GM12878 (cell line): ENCODE measurements around the gene NTF4. TPM values are rescaled to one million over a fixed set of nuclear protein-coding genes. Genes with fewer than 3 reads are reported as not detected.

Experiments used
- ATAC-seq: fragments of 200-7000 bp; cut with Tn5 transposase; 3 replicates; pipeline ENCODE4 v1.9.1; 2020; ENCODE audit warnings: mild to moderate bottlenecking, moderate library complexity
- BruUV-seq: library from RNA; stranded (reverse); fragments of 400-500 nt; replicated peaks from 2 replicates; lab custom pipeline; 2021; lab: Mats Ljungman, UMichigan
- CTCF ChIA-PET: fragments of 300-600 bp; sonication (Branson Sonifier 250); formaldehyde crosslinking; extraction: SDS; loops from one replicate; lab custom pipeline; 2021; ENCODE audit warnings: inconsistent platforms; lab: Yijun Ruan, JAX
- POLR2A ChIA-PET: fragments of 350-600 bp; formaldehyde crosslinking; extraction: SDS; loops from one replicate; lab custom pipeline; 2021; ENCODE audit warnings: inconsistent platforms; lab: Charles Lee
- RAD21 ChIA-PET: fragments of 300-600 bp; sonication (Branson Sonifier 250); formaldehyde crosslinking; loops from one replicate; lab custom pipeline; 2023; ENCODE audit warnings: antibody characterized with exemption; ENCODE audit not compliant: unreplicated experiment; lab: Charles Lee
- SMC1A ChIA-PET: fragments of 300-600 bp; sonication (Branson Sonifier 250); formaldehyde crosslinking; loops from one replicate; lab custom pipeline; 2023; ENCODE audit not compliant: unreplicated experiment, uncharacterized antibody; lab: Charles Lee
- DNase-seq: peaks from one replicate; pipeline ENCODE4 v3.0.0-alpha.2; 2011; ENCODE audit warnings: low read depth, low spot score
- FAIRE-seq: peaks from 3 replicates; lab custom pipeline; 2011; peaks lifted over from hg19 to GRCh38; lab: Jason Lieb, UNC
- H2AFZ ChIP-seq: 2 replicates; pipeline ENCODE4 v1.6.0; 2011; ENCODE audit warnings: low read depth, low read length, control low read depth; ENCODE audit not compliant: control insufficient read depth
- H3K27ac ChIP-seq: 2 replicates; pipeline ENCODE4 v1.5.1; 2011; ENCODE audit warnings: control low read depth; ENCODE audit not compliant: control insufficient read depth, insufficient read depth
- H3K27me3 ChIP-seq, 2 experiments: replicated peaks in 1 of 2; 2 replicates each; pipeline versions ENCODE4 v1.6.0 to v1.6.1; 2011; ENCODE audit warnings: low read length in 1 of 2; ENCODE audit not compliant: control insufficient read depth in 2 of 2, insufficient read depth in 2 of 2
- H3K36me3 ChIP-seq, 2 experiments: 2 replicates each; pipeline ENCODE4 v1.5.1; 2011; ENCODE audit warnings: low read length in 1 of 2; ENCODE audit not compliant: control insufficient read depth in 2 of 2, insufficient read depth in 2 of 2
- H3K4me1 ChIP-seq: 2 replicates; pipeline ENCODE4 v1.6.1; 2011; ENCODE audit warnings: mild to moderate bottlenecking, low read length, moderate library complexity, mixed read lengths; ENCODE audit not compliant: control insufficient read depth, insufficient read depth
- H3K4me2 ChIP-seq: 2 replicates; pipeline ENCODE4 v1.6.0; 2011; ENCODE audit warnings: control low read depth; ENCODE audit not compliant: control insufficient read depth, insufficient read depth
- H3K4me3 ChIP-seq: fragments of 200-600 bp; sonication (generic); 2 replicates; pipeline ENCODE4 v1.5.1; 2016
- H3K79me2 ChIP-seq: 2 replicates; pipeline ENCODE4 v1.6.0; 2011; ENCODE audit warnings: low read length; ENCODE audit not compliant: control insufficient read depth, insufficient read depth
- H3K9ac ChIP-seq: 2 replicates; pipeline ENCODE4 v1.8.0; 2011; ENCODE audit warnings: low read length, control low read depth, mixed read lengths; ENCODE audit not compliant: control insufficient read depth, insufficient read depth
- H3K9me3 ChIP-seq: replicated peaks from 3 replicates; pipeline ENCODE4 v1.5.1; 2011; ENCODE audit warnings: mild to moderate bottlenecking, low read length; ENCODE audit not compliant: control insufficient read depth, insufficient read depth
- H4K20me1 ChIP-seq: 2 replicates; pipeline ENCODE4 v1.6.0; 2011; ENCODE audit not compliant: control insufficient read depth, insufficient read depth
- ASH2L ChIP-seq: fragments of 300-600, 200-600 bp; sonication (generic); IDR thresholded peaks from 2 replicates; pipeline ENCODE4 v1.6.1; 2017; ENCODE audit warnings: low read depth, mild to moderate bottlenecking, borderline replicate concordance
- BHLHE40 ChIP-seq, 2 experiments: fragments of 450-650 bp in 1 of 2; IDR thresholded peaks; 2 replicates each; pipeline ENCODE4 v1.6.1; 2011 to 2017; ENCODE audit warnings: low read depth in 2 of 2, borderline replicate concordance in 1 of 2, improper control_type of control experiment in 1 of 2, low read length in 1 of 2, mild to moderate bottlenecking in 1 of 2
- CEBPB ChIP-seq, 2 experiments: fragments of 150-350 bp in 1 of 2; IDR thresholded peaks; 2 replicates each; pipeline ENCODE4 v1.6.1; 2012 to 2014; ENCODE audit warnings: low read depth in 2 of 2, low read length in 2 of 2, borderline replicate concordance in 1 of 2, inconsistent platforms in 1 of 2
- HDGF ChIP-seq: fragments of 450-650 bp; IDR thresholded peaks from 2 replicates; pipeline ENCODE4 v1.6.1; 2016; ENCODE audit warnings: antibody characterized with exemption
- JUND ChIP-seq: IDR thresholded peaks from 2 replicates; pipeline ENCODE4 v1.6.1; 2012; ENCODE audit warnings: low read depth, mild to moderate bottlenecking, low read length, improper control_type of control experiment, moderate library complexity
- MAX ChIP-seq: IDR thresholded peaks from 2 replicates; pipeline ENCODE4 v1.6.1; 2012; ENCODE audit warnings: low read depth, low read length, improper control_type of control experiment
- NR2C1 ChIP-seq: fragments of 450-650 bp; IDR thresholded peaks from 2 replicates; pipeline ENCODE4 v1.6.1; 2017; ENCODE audit warnings: antibody characterized with exemption, mild to moderate bottlenecking, moderate library complexity
- RB1 ChIP-seq: fragments of 450-650 bp; formaldehyde crosslinking; IDR thresholded peaks from 2 replicates; pipeline ENCODE4 v1.6.1; 2017; ENCODE audit warnings: mild to moderate bottlenecking, borderline replicate concordance
- SMAD1 ChIP-seq: fragments of 450-650 bp; IDR thresholded peaks from 2 replicates; pipeline ENCODE4 v1.6.1; 2018; ENCODE audit warnings: mild to moderate bottlenecking, low read depth; ENCODE audit not compliant: partially characterized antibody
- SMC3 ChIP-seq: IDR thresholded peaks from 2 replicates; pipeline ENCODE4 v1.6.1; 2011; ENCODE audit warnings: low read length, improper control_type of control experiment, borderline replicate concordance
- TCF12 ChIP-seq: IDR thresholded peaks from 2 replicates; pipeline ENCODE4 v1.6.1; 2011; ENCODE audit warnings: low read depth, mild to moderate bottlenecking, low read length
- YBX1 ChIP-seq: fragments of 450-650 bp; IDR thresholded peaks from 2 replicates; pipeline ENCODE4 v1.6.1; 2016; ENCODE audit warnings: antibody characterized with exemption
- ZNF207 ChIP-seq: fragments of 450-650 bp; IDR thresholded peaks from 2 replicates; pipeline ENCODE4 v1.6.1; 2014; ENCODE audit warnings: antibody characterized with exemption, mild to moderate bottlenecking, borderline replicate concordance
- WGBS: methylation state at CpG from one replicate; pipeline ENCODE4 v1.1.6; 2016; ENCODE audit warnings: low lambda C conversion rate; ENCODE audit not compliant: insufficient replicate concordance, insufficient coverage; ENCODE audit errors: missing lambda C conversion rate; 5-methylcytosine and 5-hydroxymethylcytosine counted together
- in situ Hi-C: fragments of 300-500 bp; cut with MboI; formaldehyde crosslinking; loops from 9 replicates; pipeline ENCODE4 v1.14.3; 2018; ENCODE audit warnings: mixed read lengths
- intact Hi-C: fragments of 100-400 bp; cut with micrococcal nuclease; formaldehyde crosslinking; loops from one replicate; pipeline ENCODE4 v1.14.2; 2022; ENCODE audit not compliant: unreplicated experiment
- polyA plus RNA-seq, 11 experiments: library from polyadenylated mRNA; depleted of rRNA in 4 of 11; unstranded in 6 of 11; stranded (reverse) in 5 of 11; fragments of >200 nt; fragmentation: Nextera tagmentation in 4 of 11; fragmentation: Illumina TruSeq in 1 of 11; extraction: Ambion mirVana in 4 of 11; extraction: Trizol in 1 of 11; gene quantifications; 1 replicate in 1 of 11; 2 replicates in 10 of 11; pipeline versions ENCODE4 v1.2.1 to v1.2.3, GENCODE V29; 2011 to 2016; ENCODE audit warnings: inconsistent platforms in 2 of 11, missing spikeins in 2 of 11, low read depth in 1 of 11
- total RNA-seq, 4 experiments: library from RNA; depleted of rRNA in 3 of 4; stranded (reverse); fragments of >200 nt in 3 of 4; fragmentation: Illumina TruSeq in 1 of 4; extraction: Trizol in 1 of 4; gene quantifications; 2 replicates each; pipeline versions ENCODE4 v1.2.1 to v1.2.3, GENCODE V29; 2013 to 2021
- TF ChIP-seq, protein P1 (sequence below), 3 experiments: IDR thresholded peaks in 2 of 3; conservative IDR thresholded peaks in 1 of 3; 2 replicates each; pipeline ENCODE4 v1.5.1; 2011; ENCODE audit warnings: low read depth in 3 of 3, low read length in 3 of 3, mild to moderate bottlenecking in 3 of 3, control low read depth in 2 of 3, moderate library complexity in 2 of 3, inconsistent platforms in 1 of 3, mixed read lengths in 1 of 3; ENCODE audit not compliant: control insufficient read depth in 2 of 3, insufficient read depth in 1 of 3; ENCODE audit errors: extremely low read depth in 1 of 3

NTF4 gene
- total and polyA plus RNA-seq, 10 of the 15 experiments (the other 5 are each of a cell fraction or from before 2014, with no cell fraction given) = not detected

- TF ChIP-seq SMAD1 = no peak
- no peak for TF ChIP-seq JUND
- no peak for TF ChIP-seq CEBPB (IDR thresholded peaks at IDR 0.05; ENCODE audit: borderline replicate concordance in 1 of 2, low read depth in 2 of 2, low read length in 2 of 2)
- no peak for TF ChIP-seq HDGF
- TF ChIP-seq ASH2L = no peak
Observed at GRCh38 chr19:49064768-49065611, at the start of gene NTF4 (continued).

DNA sequence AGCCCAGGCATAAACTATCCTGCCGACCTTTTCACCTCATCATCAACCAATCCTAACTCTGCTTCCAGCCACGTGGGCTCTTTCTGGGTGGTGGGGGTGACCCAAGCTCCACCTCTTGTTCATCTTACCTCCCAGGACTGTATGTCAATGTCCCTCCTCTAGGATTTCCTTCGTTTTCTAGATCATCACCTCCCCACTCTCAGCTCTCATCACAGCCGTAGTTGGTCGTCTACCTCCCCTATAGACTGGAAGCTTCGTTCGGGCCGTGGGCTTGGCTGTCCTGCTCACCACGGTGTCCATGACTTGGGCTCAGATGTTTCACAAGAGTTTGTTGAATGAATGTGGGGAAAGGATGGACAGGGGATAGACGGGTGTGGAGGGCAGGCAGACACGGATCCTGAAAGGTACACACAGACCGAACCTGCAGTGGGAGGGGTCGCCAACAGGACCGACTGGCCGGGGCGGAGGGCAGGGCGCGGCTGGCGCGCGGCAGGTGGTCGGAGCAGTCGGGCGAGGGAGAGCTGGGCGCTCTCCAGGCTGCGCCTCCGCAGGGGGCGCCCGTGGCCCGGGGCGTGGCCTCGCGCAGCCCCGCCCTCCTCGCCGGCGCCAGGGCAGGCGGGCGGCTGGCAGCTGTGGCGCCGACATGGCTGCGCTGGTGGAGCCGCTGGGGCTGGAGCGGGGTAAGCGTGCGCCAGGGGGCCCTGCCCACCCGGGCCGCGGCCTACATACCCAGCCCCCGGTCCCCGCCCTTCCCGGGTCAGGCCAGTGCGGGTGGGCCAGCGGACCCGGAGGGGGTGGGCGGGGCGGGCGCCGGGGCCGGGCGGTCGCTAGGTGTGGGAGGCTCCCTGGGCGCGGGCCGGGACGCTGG is 49.4 kb upstream of the NTF4 start, which contains the start of gene LIN7B:
Gene LIN7B, plus strand, starts transcription at position 609 of the 868 bp plus-strand sequence. Its CDS starts 35 bp downstream, at position 644.
- no peaks in the 10 kb centered on the region for H3K79me2 ChIP-seq
- no peaks in the 10 kb centered on the region for H4K20me1 ChIP-seq
- peak within 1 kb of the TSS; percentile 16; the same call in 1 of the 2 replicates for H3K9ac ChIP-seq
- peak within 1 kb of the TSS; percentile 75; the same call in 1 of the 2 replicates for H3K4me3 ChIP-seq
- no peak within 1 kb of the TSS for H3K27ac ChIP-seq
- peak within 1 kb of the TSS; percentile 85 for H3K4me2 ChIP-seq
- no peaks in the 10 kb centered on the region for H3K9me3 ChIP-seq
- POLR2A ChIA-PET = interaction anchor here (1.4 kb wide), 1 partner anchor 13 kb away, joined by 6 read pairs; no protein-coding TSS in a partner anchor
- intact Hi-C loops (no loop called here), in situ Hi-C loops (no loop called here)
- FAIRE-seq (peak; percentile 41), ATAC-seq (peak; percentile 76), DNase-seq (no peak)
- SMC1A ChIA-PET = interaction anchor here (0.9 to 1.4 kb wide), 3 partner anchors 16 to 94 kb away, joined by 3 to 5 read pairs (median 4); no protein-coding TSS in a partner anchor
- 1% methylated on average over 39 of the region's 66 CpGs for WGBS
- H3K4me1 ChIP-seq = peaks cover 12% of the 10 kb centered on the region
- H3K27me3 ChIP-seq = no peaks in the 10 kb centered on the region
- peak within 1 kb of the TSS; percentile 77 for H2AFZ ChIP-seq
- peaks cover 0 to 2% of the 10 kb centered on the region in 2 experiments; a peak in 2 of 4 replicates for H3K36me3 ChIP-seq
- no TSS peak for BruUV-seq
- CTCF ChIA-PET = interaction anchor here (0.6 to 2.4 kb wide), 16 partner anchors 8 to 307 kb away, joined by 3 to 37 read pairs (median 4); partner anchors contain the start of genes GYS1 and RUVBL2
- RAD21 ChIA-PET = interaction anchor here (1.2 to 1.8 kb wide), 2 partner anchors 14 to 85 kb away, joined by 5 to 7 read pairs; no protein-coding TSS in a partner anchor
- TF ChIP-seq SMC3 (no peak), ZNF207 (no peak), TCF12 (peak; percentile 63; the same call in 1 of the 2 replicates), NR2C1 (peak; percentile 44; the same call in 1 of the 2 replicates), MAX (no peak; the same call in 1 of the 2 replicates), BHLHE40 (IDR thresholded peaks at IDR 0.05; ENCODE audit: borderline replicate concordance in 1 of 2, low read depth in 2 of 2, low read length in 1 of 2) (peak in 1 of 2 experiments; percentile 69; a peak in 1 of 4 replicates), RB1 (0 out of 2 replicates have a peak, but pooled peaks have one; percentile 45), HDGF (0 out of 2 replicates have a peak, but pooled peaks have one; percentile 21), YBX1 (no peak)
- TF ChIP-seq, protein P1, sequence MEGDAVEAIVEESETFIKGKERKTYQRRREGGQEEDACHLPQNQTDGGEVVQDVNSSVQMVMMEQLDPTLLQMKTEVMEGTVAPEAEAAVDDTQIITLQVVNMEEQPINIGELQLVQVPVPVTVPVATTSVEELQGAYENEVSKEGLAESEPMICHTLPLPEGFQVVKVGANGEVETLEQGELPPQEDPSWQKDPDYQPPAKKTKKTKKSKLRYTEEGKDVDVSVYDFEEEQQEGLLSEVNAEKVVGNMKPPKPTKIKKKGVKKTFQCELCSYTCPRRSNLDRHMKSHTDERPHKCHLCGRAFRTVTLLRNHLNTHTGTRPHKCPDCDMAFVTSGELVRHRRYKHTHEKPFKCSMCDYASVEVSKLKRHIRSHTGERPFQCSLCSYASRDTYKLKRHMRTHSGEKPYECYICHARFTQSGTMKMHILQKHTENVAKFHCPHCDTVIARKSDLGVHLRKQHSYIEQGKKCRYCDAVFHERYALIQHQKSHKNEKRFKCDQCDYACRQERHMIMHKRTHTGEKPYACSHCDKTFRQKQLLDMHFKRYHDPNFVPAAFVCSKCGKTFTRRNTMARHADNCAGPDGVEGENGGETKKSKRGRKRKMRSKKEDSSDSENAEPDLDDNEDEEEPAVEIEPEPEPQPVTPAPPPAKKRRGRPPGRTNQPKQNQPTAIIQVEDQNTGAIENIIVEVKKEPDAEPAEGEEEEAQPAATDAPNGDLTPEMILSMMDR (IDR thresholded peaks at IDR 0.05 in 2 of 3, conservative IDR thresholded peaks at IDR 0.05 in 1 of 3; ENCODE audit: control insufficient read depth in 2 of 3, extremely low read depth in 1 of 3, insufficient read depth in 1 of 3, low read depth in 3 of 3, low read length in 3 of 3) = peak; percentile 34 to 61 (median 44); a peak in 4 of 6 replicates
